IMR-90 (cell line): ENCODE results near the gene PRR9.

Experiments used
- CEBPB ChIP-seq: IDR thresholded peaks from 2 replicates; pipeline ENCODE4 v1.6.1; 2012; ENCODE audit warnings: low read depth, low read length, improper control_type of control experiment
- CTCF ChIP-seq: conservative IDR thresholded peaks from 2 replicates; pipeline ENCODE4 v1.5.1; 2012; ENCODE audit warnings: mild to moderate bottlenecking, low read depth, low read length, improper control_type of control experiment
- POLR2A ChIP-seq: IDR thresholded peaks from 2 replicates; pipeline ENCODE4 v1.6.1; 2012; ENCODE audit warnings: mild to moderate bottlenecking, low read depth, low read length

GRCh38 chr1:153194331-153195050, 22.9 kb upstream of the PRR9 start:
- TF ChIP-seq POLR2A (no peak), CTCF (no peak), CEBPB (no peak)
